GM18505 (cell line): ENCODE measurements around the gene GAD2.
"Not testable (repeated sequence)": the region's sequence is repeated elsewhere in the genome, so short reads cannot be mapped to it uniquely, and the experiment has no call there.

Source experiments
- ATAC-seq: cut with Tn5 transposase; IDR thresholded peaks from one replicate; pipeline ENCODE4 v1.9.1; 2021; ENCODE audit not compliant: unreplicated experiment
- POLR2A ChIP-seq: IDR thresholded peaks from 4 replicates; pipeline ENCODE4 v1.6.1; 2011; ENCODE audit warnings: borderline replicate concordance; ENCODE audit not compliant: insufficient read depth, insufficient read length; ENCODE audit errors: extremely low read depth

GAD2 gene

DNA sequence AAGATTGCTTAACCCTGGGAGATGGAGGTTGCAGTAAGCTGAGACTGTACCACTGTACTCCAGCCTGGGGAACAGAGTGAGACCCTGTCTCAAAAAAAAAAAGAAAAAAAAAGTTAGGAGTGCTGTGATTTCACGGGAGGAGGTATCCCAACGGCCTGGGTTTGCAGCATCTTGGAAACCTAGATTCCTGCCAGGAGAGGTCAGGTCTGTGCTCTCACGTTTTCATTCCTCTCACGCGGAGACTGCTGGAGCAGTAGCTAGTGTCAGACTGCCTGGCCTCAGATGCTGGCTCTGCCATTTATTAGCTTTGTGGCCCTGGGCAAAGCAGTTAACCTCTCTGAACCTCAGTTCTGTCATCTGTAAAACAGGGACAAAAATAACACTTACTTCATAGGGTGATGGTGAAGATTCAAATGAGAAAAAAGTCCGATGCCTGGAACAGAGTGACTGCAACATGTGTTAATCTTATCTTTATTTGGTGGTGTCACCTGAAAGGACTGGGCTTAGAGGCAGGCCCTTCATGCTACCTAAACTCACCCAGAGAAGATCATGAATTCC, 94.9 kb downstream of the GAD2 start:
- no peak for ATAC-seq
- no peak for TF ChIP-seq POLR2A

DNA sequence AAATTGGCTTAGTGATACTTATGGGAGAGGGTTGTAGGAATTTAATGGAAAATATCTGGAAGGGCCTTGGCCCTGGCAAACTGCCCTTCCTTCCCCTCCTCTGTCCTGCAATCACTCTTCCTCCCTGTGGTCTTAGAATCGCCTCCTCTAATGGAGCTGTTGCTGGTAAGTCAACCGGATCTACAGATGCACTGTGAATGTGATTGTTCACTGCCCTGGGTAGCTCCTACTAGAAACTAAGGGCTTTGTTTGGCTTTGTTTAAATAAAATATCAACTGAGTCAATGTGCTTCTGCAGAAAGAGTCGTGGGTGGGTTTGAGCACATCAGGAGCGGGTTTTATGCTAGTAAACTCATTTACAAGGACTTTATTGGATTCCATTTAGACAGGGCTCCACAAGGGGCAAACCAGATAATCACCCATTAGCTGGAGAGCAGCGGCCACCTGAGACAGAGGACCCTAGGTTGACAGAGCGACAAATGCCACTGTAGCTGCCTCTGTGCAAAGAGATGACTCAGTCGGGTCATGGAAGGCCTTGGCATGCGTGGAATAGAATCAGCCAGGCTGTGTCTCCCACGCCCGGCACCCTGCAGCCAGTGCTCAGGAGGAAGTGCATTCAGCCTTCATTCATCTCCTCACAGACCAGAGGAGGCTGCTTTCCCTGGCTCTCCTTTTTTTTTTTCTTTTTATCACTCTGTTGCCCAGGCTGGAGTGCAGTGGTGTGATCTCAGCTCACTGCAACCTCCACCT, 97.9 kb downstream of the GAD2 start:
- no peak for ATAC-seq
- no peak for TF ChIP-seq POLR2A

DNA sequence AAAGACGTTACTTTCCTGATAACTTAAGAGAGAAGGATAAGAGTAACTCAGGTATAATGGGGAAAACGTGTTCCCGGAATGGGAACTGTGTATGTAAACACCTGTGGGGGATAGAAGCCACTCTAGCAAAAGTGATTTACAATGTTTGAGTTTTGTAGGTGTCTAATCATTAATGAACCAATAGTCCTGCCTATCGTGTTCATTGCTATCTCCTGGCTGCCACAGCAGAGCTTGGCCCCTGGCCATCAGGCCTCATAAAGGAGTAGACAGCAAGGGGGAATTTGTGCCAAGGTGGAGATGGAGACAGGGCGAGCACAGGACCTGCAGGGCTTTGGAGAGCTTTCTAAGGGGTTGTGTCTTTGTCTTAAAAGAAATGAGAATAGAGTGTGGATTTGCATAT, 102.1 kb downstream of the GAD2 start:
- no peak for TF ChIP-seq POLR2A
- ATAC-seq = no peak

DNA sequence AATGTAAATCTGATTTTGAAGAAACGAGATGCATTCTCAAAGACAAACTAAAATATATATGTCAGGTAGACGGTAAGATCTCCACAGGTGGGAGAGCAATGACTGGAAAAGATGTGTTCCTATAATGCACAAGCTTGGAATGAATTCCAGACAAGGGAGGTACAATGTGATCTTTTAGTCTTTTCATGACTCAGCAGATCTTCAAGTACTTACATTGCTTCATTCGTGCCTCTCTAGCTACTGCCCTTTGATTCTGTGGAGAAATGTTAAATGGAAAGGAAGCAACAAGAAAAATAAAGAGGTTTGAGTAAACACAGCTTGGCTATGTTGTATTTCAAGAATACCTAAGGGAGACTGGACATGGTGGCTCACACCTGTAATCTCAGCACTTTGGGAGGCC, 106.6 kb downstream of the GAD2 start:
- no peak for TF ChIP-seq POLR2A
- no peak for ATAC-seq

DNA sequence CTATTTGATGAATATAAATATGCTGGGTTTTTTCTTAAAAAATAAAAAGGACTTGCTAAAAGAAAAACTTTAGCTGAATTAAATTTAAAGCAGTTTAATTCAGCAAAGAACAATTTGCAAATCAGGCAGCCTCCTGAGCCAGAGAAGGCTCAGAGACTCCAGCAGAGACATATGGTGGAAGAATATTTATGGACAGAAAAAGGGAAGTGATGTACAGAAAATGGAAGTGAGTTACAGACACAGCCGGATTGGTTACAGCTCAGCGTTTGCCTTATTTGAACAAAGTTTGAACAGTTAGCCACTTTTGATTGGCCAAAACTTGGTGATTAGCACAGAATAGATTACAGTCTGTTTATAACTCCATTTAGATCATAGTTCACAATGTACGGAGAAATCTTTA, 110.3 kb downstream of the GAD2 start:
- no peak for TF ChIP-seq POLR2A
- ATAC-seq = no peak

DNA sequence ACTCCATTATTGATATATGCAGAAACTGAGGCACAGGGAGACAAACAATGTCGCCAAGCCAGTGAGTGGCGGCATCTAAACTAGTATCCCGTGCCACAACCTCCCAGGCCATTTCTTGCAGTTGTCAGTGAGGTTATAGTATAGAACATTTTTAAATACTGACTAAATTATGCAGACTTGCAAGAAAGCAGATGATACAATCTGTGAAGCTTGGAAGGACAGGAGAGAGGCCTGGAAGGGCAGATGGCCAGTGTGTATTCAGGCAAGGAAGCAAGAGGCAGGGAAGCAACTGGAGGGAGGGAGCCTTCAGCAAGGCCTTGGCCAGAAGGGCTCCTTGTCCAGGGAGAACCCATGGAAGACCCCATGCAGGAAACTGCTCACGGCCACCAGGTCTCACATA, 111.2 kb downstream of the GAD2 start:
- no peak for TF ChIP-seq POLR2A

DNA sequence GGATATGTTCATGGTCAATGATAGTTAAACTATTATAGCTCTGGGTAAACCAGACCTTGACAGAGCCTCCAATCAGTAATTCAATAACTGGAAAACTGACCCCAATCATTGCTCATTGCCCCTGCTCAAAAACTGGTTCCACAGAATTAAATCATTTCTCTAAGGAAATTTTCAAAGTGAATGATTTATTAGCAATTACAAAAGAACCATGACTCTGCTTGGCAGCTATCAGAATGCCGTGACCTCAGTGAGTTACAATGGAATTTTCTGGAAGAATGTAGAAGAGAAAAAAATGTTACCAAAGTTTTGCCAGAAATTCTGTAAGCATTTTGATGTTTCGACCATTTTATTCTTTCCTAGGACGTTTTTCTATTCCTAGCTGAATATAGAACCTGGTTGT, 114.8 kb downstream of the GAD2 start:
- no peak for TF ChIP-seq POLR2A
- ATAC-seq = no peak

More for the DNA sequence above, 111.2 kb downstream of the GAD2 start:
- ATAC-seq = no peak

DNA sequence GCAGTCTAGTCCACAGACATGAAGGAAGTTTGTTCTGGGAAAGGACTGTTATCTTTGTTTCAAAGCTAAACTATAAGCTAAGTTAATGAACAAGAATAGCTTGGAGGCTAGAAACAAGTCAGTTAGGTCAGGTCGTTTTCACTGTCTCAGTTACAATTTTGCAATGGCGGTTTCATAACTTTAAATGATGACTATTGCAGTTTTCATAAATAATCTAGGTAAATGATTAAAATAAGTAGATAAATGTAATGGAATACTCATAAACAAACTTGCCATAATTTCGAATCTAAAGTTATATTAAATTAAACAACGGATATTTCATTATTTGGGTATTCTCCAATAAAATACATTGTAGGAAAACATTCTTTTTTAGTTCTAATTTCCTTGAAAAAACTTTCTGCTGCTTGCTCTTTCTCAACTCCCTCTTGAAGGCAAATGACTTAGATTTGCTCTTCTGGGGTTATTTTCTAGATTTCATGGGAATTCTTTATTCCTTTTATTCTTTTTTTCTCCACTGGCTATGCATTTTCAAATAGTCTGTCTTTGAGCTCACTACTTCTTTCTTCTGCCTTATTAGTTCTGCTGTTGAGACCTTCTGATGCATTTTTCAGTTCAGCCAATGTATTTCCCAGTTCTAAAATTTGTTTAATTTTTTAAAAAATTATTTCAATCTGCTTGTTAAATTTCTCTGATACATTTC, 117.8 kb downstream of the GAD2 start:
- no peak for TF ChIP-seq POLR2A
- no peak for ATAC-seq

DNA sequence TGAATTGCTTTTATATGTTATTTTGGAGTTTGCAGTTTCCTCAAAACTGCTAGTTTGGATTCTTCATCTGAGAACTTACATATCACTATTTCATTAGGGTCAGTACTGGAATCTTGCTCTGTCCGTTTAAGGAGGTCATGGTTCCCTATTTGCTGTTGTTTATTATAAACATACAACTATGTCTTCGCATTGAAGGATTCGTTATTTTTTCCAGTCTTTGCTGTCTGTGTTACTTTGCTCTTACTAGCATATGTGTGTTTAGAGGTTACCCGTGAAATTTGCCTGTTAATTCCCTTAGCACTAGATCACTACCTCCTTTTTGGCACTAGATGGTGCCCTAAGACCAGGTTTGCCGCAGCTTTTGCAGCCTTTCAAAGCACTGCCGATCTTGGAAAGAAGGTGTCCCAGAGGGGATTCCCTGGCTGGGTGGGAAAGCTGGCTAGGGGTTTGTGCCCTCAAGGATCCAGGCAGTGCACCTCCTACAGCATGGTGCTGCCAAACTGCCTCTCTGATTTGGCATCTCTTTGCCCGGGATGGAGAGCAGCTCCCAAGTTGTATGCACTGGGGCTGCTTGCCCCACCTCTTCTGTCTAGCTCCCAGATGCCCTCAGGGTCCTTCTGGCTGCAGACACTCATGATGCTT, 118.5 kb downstream of the GAD2 start:
- TF ChIP-seq POLR2A = no peak
- ATAC-seq = peak; percentile 72

DNA sequence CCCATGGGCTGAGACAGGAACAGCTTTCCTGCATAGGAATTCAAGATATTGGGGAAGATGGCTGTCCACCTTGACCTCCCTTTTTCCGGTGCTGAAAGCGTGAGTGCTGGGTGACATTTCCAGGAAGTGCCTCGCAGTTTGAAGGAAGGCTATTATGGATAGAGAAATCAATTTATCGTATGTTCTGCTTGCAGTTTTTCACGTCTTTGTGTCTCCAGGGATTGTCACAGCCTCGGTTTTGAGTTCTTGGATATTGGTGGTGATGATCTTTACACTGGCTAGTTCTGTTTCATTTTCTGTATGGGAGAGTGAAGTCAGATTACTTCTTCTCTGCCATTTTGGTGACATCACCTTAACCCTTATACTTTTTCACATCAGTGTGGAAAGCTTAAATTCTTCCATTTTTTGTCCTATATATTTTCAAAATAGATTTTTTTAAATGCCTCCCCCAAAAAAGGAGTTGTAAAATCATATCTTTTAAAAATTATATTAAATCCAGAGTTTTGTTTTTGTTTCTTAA, 119.1 kb downstream of the GAD2 start:
- ATAC-seq = peak; percentile 39
- TF ChIP-seq POLR2A = no peak

DNA sequence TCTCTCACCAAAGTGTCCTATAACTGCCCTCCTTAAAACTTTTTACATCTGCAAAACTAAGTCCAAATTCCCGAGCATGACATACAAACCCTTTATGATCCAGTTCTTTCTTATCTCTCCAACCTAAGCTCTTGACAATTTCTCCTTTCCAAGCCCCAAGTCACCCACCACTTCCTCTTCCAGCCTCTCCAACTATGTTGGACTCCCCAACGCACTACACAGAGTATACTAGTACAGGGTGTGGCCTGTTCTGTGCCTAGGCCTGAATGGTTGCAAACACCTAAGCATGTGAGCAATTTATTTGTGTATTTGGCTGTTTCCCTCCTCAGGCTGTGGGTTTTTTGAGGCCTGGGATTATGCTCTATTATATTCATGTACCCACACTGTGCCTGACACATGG, 120.4 kb downstream of the GAD2 start:
- no peak for ATAC-seq
- no peak for TF ChIP-seq POLR2A

DNA sequence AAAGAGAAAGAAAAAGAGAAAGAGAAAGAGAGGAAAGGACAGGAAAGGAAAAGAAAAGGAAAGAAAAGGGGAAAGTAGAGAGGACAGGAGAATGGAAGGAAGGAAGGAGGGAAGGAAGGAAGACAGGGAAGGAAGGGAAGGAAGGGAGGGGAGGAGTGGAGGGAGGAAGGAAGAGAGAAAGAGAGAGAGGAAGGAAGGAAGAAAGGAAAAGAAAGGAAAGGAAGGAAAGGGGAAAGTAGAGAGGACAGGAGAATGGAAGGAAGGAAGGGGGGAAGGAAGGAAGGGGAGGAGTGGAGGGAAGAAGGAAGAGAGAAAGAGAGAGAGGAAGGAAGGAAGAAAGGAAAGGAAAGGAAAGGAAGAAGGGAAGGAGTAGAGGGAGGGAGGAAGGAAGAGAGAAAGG, 125.1 kb downstream of the GAD2 start:
- TF ChIP-seq POLR2A = no peak
- no peak for ATAC-seq

DNA sequence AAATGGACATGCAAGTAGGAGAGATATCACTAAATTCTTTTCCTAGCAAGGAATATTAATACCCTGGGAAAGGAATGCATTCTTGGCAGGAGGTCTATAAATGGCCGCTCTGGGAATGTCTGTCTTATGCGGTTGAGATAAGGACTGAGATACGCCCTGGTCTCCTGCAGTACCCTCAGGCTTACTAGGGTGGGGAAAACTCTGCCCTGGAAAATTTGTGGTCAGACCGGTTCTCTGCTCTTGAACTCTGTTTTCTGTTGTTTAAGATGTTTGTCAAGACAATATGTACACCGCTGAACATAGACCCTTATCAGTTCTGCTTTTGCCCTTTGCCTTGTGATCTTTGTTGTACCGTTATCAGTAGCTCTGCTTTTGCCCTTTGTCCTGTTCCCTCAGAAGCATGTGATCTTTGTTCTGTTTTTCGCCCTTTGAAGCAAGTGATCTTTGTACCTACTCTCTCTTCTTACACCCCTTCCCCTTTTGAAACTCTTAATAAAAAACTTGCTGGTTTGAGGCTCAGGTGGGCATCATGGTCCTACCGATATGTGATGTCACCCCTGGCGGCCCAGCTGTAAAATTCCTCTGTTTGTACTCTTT, 132.3 kb downstream of the GAD2 start:
- ATAC-seq = not testable (repeated sequence)
